Pons (tissue), 1 donor: ENCODE data around the gene PRKN.

Experiments used
- DNase-seq: peaks from one replicate; pipeline ENCODE4 v3.0.0-alpha.2; 2016; ENCODE audit warnings: low spot score

Gene PRKN

DNA sequence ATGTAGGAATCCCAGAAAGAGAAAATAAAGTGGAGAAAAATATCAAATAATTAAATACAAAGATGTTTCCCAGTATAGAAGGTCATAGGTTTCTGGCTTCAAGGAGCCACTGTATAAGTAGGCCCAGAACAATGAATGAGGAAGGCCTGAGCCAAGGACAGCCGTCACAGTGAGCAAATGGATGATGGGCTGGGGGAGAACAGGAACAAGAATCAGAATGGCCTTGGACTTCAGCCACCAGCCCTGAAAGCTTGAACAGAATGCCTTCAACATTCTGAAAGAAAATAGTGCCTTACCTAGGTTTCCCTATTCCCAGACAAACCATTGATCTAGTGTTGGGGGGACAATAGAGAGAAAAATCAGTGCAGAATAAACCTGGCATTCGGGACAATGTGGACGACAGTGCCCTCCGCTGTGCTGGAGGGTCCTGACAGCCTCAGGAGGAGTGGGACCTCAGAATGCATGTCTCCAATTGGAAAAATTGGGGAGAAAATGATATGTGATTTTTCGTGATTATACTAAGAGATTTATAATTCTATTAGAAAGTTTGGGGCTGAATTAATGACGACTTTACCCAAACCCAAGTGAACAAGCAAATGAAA, 1119.8 kb downstream of the PRKN start:
- no peak for DNase-seq

DNA sequence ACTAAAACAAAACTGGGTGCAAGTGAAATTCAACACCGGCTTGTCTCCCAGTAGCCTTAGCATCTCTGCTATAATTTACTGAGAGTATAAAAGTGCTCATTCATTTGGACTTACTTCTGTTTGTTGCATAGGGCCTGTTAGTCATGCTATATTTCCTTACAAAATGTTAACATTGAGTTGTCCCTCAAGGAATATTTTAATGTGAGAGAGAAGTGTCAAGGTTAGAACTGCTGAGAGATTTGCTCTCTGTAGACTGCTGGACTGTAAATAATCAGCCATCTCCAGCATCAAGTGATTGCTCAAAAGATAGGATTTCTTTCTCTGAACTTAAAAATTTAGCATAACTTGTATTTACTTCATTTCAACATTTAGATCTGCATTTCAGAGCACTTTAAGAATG, 1125.2 kb downstream of the PRKN start:
- no peak for DNase-seq

- DNase-seq: no peak
Measured at GRCh38 chr6:161598896-161599295, 1128.7 kb downstream of the PRKN start.

- DNase-seq: no peak
Measured at GRCh38 chr6:161596807-161597520, 1130.6 kb downstream of the PRKN start.

DNA sequence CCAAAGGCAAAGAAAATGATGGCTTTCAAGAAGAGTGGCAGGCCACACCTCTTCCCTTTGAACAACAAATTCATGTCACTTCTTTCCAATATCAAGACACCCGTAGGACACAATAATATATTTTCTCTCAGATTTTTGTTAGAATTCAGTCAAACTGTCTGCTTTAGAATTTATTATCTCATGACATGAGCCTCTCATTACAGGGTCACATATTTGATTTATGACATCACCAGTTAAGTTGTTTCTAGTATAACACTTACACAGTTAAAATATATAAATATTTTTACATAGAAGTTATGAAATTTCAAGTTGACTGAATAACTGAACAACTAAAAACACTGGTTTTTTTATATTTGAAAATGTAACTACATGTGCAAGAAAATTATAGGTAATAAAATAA, 1133.2 kb downstream of the PRKN start:
- no peak for DNase-seq

- DNase-seq: no peak
Measured at GRCh38 chr6:161590961-161591627, 1136.5 kb downstream of the PRKN start.

- no peak for DNase-seq
Measured at GRCh38 chr6:161586887-161587286, 1140.7 kb downstream of the PRKN start.

- no peak for DNase-seq
Measured at GRCh38 chr6:161584621-161585340, 1142.8 kb downstream of the PRKN start.

DNA sequence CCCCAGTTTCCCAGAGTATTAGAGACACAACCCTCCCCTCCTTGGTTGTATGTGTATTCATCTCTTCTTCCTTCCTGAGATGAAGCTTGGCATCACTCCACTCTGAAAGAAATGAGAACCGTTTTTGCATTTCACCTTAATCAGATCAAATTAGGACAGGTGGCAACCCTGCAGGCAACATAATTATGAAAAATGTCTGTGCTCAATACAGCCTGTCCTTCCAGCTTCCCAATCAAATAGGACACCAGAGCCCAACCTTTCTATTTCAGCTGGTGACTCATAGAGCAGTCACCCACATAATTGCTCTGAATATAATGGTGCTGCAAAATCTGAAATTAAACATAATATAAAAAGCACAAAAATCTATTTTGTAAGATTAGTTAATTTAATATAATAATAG, 1143.5 kb downstream of the PRKN start:
- no peak for DNase-seq

GRCh38 chr6:161583584-161583983, 1144.0 kb downstream of the PRKN start:
- DNase-seq: no peak

DNA sequence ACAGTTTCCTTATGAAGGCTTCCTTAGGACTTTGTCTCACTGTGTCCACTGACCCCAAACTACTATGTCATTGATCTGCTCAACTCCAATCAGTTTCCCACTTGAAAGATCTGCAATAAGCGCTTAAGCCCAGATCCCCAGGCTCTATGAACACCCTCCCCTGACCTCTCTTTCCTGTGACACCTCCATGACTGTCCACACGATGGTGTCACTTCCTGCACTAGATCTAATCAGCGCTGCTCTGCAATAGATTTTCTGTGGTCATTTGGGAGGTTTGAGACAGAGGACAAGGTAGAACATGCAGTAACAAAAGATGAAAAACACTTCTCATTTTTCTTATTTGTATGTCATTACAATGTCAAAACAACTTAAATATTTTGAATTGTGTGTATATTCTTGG, 1149.1 kb downstream of the PRKN start:
- no peak for DNase-seq

GRCh38 chr6:161575523-161576254, 1151.9 kb downstream of the PRKN start:
- DNase-seq: no peak

GRCh38 chr6:161568885-161569456, 1158.6 kb downstream of the PRKN start:
- no peak for DNase-seq

GRCh38 chr6:161564952-161565351, 1162.6 kb downstream of the PRKN start:
- DNase-seq: no peak

DNA sequence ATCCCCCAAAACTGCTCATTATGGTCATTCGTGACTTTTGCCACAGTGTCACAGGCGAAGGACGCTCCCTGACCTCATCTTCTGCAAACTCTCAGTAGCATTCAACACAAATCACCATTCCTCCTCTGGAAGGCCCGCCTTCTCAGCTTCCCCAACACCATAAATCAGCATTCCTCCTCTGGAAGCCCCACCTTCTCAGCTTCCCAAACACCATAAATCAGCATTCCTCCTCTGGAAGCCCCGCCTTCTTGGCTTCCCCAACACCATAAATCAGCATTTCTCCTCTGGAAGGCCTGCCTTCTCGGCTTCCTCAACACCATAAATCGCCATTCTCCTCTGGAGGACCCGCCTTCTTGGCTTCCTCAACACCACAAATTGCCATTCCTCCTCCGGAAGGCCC, 1165.7 kb downstream of the PRKN start:
- no peak for DNase-seq

GRCh38 chr6:161557333-161558107, 1170.0 kb downstream of the PRKN start:
- no peak for DNase-seq

GRCh38 chr6:161554883-161555282, 1172.7 kb downstream of the PRKN start:
- DNase-seq: no peak

DNA sequence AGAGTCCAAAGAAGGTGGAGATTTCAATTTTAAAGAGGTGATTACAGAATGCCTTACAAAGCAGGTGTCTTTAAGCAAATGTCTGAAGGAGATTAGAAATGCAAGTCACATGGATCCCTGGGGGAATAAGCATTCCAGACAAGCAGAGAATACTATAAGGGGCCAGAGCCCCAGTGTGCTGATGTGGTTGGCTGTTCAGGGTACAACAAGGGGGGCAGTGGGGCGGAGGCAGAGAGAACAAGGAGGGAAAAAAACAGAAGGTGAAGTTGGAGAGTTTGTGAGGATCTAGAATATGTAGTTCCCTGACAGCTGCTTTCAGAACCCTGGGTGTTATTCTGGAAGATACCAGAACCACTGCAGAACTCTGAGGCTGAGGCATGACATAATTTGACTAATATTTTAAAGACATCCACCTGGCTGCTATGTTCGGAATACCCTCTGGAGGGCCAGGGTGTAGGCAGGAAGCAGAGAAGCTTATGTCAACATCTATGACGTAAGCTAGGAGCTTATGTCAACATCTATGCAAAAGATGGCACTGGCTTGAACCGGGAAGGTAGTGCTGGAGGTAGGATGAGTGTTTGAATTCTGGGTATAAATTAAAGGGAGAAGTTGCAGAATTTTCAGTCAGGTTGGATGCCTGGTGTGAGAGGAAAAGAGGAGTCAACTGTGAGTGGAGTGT, 1177.5 kb downstream of the PRKN start:
- DNase-seq: no peak

DNA sequence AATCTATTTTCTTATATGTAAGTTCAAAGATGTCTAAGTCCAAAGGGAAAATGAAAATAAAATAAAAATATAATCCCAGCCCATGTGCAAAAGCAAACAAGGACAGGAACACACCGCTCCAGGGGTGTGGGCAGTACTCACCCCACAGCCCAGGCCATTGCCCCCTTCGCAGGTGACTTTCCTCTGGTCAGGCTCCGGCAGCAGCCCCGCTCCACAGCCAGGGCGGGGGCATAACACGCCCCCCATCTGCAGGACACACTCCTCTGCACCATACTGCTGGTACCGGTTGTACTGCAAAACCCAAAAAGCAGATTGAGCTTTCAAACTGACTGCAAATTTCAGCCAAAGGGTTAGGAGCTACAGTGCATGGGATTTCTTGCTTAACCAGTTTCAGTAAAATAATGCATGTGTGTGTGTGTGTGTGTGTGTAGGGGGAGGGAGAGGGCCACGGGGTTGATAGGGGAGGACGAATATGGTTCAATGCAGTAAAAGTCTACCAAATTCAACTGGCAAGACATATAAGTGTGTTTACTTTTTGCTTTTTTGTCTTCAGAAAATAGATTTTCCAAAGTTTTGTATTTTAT, 1178.8 kb downstream of the PRKN start:
- no peak for DNase-seq

DNA sequence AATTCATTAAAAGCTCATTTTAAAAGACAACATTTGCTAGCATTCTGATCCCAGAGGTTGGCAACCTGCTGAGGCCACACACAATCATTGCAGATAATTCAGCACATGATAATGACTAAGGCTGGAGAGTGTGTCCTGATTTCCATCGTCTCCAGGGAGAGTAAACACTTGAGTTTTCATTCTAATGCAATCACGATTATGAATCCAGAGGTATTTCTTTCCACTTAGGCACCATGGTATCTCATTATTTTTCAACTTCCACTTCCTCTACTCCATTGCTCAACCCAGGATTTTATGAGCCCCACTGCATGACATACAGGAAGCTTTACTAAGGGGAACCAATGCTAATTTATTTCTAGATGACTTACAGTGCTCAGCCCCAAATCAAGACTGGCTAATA, 1179.9 kb downstream of the PRKN start:
- DNase-seq: no peak
